22Rv1 (cell line): ENCODE results near the gene TGFBRAP1.
"Not testable (repeated sequence)": the region's sequence is repeated elsewhere in the genome, so short reads cannot be mapped to it uniquely, and the experiment has no call there.

ENCODE experiments used
- CTCF ChIP-seq: fragments of 450-650 bp; IDR thresholded peaks from 2 replicates; pipeline ENCODE4 v1.5.1; 2017; ENCODE audit warnings: mild to moderate bottlenecking
- ZFX ChIP-seq: fragments of 450-650 bp; IDR thresholded peaks from 2 replicates; pipeline ENCODE4 v1.6.1; 2017; ENCODE audit warnings: antibody characterized with exemption, borderline replicate concordance

GRCh38 chr2:105251016-105251648 lies 78.4 kb downstream of the TGFBRAP1 start:
- not testable (repeated sequence) for TF ChIP-seq CTCF, ZFX
